Activated T-cell treated with anti-CD3 and anti-CD28 coated beads, Interleukin-2, amount 50 U/mL, for 48 hours (primary cell): ENCODE results near the gene PRSS27.
"Not testable (repeated sequence)": the region's sequence is repeated elsewhere in the genome, so short reads cannot be mapped to it uniquely, and the experiment has no call there.

Experiments
- DNase-seq, 2 experiments: peaks; one replicate each; pipeline ENCODE4 v3.0.0-alpha.2; 2020

The PRSS27 gene

DNA sequence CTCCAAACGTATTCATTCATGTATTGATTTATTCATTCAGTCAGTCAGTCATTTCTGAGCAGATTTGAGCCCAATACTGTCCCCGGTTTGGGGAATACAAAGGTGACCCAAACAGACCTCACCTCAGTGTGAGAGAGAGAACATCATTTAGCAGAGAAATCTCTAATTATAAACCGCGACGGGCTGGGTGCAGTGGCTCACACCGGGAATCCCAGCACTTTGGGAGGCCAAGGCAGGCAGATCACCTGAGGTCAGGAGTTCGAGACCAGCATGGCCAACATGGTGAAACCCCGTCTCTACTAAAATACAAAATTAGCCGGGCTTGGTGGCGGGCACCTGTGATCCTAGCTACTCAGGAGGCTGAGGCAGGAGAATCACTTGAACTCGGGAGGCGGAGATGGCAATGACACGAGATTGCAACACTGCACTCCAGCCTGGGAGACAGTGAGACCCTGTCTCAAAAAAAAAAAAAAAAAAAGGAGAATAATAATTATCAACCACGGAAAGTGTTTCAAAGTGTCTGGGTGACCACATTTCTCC lies 1.7 kb upstream of the PRSS27 start:
- DNase-seq = not testable (repeated sequence)

- peak; percentile 93 to 94 for DNase-seq
These were observed 952 bp upstream of the PRSS27 start for GRCh38 chr16:2720719-2721633.

GRCh38 chr16:2719328-2720063 lies 528 bp downstream of the PRSS27 start:
- no peak for DNase-seq

DNA sequence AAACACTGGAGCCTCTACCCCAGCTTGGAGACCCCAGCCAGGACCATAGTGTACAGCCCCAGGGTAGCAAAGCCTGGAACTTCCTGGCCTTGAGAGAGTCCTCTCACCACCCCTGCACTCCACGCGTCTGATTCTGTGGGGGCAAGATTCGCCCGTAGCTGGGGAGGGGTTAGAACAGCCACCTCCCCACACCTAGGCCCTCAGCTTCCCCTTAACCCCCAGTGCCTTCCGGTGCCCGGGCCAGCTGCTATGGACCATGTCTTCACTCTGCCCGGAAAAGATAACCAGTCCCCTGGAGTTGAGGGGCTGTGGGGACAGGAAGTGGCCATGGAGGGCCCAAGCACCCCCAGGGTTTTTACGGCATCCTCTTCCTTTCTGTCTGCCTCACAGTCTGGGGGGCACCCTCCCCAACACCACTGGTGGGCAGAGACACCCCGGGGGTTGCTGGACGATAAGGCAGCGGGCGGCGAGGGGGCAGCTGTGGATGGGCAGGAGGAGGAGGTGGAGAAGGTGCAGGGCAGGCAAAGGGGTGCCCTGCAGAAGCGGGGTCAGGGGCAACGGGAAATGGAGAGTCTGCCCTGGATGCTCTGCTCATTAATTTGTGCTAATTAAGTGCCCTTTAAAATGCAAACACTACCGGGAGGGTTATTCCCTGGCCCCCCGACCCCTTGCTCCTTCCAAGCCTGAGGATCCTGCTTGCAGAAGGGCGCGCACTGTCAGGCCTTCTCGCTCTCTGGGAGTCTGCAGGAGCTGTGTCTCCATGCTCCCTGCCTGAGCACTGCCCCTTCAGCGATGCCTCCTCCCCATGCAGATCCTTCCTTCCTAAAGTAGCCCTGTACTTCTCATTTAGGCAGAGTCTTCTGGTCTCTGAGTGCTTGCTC lies 2.4 kb downstream of the PRSS27 start:
- DNase-seq = no peak

DNA sequence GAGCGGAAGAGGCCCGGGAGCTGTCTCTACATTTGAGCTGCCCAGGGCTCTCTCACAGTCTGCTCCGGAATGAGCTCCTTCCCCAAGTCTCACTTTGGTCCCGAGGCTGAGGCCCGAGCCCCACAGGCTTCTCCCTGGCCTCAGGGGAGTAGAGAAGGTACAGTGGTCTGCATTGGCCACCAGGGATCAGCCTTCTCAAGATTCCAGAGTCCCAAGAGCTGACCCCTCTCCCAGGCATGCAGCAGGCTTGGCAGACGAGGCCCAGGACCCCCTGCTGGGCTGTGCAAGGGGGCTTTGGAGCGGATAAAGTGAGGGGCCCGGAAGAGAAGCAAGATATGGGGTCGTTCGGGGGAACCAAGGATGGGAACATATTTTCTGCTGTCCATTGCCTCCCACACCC lies 3.1 kb downstream of the PRSS27 start:
- DNase-seq = no peak

DNA sequence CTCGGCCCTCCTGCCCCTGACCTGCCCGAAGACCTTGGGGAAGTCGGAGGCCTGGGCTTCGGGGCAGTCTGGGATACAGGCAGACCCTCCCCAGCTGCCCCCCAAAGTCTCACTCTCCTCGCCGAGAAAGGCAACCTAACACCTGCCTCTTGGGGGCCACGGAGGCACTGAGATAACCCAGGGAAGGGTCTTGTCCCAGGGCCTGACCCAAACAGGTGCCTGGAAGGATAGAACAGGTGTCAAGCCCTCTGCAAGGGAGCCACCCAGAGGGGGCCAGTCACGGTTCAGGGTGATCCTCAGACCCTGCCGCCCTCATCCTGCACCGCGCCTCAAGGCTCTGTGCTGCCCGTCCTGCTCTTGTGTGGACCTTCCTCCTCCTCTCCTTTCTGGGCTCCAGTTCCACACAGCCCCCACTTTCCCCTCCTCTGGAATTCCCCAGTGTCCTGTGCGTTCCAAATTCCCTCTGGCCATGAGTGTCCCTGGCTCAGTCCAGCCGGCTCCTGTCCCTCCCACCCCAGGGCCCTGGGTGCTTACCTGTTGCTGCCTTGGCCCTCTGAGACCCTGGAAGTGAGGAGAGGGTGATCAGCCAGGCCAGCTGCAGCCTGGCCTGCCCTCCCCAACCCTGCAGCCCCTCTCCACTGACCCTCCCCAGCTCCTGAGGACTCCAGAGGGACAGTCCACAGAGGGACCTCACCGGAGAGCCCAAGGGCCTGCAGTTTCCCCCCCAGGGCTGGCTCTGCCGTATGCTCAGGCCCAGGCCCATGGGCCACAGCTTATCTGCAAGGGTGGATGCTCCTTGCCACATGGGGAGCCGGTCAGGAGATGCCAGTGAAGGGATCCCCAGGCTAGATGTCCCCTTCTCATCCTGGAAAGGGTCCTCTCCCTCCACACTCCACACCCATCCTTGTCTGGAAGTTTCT lies 3.8 kb downstream of the PRSS27 start:
- no peak for DNase-seq

DNA sequence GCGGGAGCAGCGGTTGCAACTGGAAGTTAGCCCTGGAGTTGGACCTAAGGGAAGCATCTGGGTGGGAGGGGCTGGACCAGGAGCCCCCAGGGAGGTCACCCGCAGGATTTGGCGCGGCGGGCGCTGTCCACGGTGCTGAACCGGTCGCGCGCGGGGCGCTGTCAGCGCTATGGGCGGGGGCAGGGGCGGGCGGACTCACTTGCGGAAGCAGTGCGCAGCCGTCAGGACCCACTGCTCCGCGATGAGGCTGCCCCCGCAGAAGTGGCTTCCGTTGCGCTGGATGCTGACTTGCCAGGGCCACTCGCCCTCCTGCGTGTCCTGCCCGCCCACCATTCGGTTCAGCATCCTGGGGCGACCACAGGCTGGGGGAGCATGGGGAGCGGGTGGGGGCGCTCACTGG lies 4.5 kb downstream of the PRSS27 start:
- DNase-seq = peak; percentile 85 to 87

DNA sequence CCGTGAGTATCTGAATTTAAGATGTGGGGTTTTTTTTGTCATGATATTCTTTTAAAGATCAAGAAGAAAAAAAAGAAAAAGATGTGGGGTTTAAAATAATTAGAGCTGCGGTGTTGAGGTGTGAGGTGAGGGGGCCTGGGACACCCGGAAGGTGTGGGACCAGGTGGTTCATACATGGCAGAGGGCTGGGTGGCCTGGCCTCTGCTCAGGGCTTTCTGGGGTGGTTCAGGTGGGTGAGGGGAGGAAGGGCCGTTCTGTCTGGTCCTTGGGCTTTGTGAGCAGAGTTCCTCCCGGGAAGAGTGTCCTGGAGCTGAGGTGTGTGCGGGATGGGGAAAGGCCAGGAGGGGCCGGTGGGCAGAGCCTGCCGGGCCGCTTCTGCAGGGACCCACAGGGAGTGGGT lies 5.0 kb downstream of the PRSS27 start:
- DNase-seq = no peak

DNA sequence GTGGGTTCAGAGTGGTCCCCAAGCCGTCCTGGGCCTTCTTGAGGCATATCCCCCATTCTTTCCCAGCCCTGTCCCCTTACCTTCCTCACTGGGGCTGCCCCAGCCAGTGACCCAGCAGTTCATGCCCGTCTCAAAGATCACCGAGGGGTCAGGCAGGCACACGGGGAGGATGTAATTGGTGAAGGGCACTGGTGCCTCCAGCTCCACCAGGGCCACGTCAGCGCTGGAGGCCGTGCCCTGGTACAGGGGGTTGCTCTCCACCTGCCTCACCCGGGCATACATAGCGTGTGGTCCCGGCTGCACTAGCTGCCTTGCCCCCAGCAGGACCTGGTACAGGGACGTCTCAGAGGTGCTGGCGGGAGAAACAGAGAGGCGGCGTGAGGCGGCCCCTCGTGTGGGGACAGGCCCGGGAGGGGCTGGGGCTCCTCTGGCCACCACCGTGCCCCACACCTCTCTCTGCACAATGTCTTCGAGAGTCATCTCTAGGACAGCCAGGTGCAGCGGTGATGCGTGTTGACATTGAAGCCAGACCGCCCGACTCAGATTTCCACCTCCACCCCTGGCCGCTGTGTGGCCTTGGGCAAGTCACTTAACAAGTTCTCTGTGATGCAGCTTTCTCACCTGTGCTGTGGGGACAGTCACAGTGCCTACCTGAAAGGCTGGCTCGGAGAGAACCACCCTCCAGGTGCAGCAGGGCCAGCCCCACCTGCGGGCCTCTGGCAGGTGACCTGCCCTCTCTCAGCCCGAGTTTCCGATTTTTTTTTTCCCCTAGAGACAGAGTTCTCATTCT lies 5.8 kb downstream of the PRSS27 start:
- DNase-seq = no peak

DNA sequence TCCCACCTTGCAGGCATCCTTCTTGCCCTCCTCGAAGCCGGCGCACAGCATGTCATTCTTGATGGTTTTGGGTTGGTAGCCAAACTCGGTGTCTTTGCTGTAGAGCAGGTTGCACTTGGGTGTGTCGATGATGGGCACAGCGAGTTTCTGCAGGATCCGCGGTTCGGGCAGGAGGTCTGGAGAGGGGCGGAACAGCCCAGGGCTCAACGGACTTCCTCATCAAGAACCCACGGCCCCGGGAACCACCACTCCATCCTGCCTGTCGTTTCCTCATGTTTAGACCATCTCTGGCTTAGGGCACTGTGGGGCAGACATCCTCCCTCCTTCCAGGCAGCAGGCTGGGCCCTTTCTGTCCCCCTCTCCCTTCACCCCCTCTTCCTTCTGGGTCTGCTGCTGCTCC lies 6.5 kb downstream of the PRSS27 start:
- no peak for DNase-seq

- no peak for DNase-seq
These were observed 7.5 kb downstream of the PRSS27 start for GRCh38 chr16:2712546-2712945.

DNA sequence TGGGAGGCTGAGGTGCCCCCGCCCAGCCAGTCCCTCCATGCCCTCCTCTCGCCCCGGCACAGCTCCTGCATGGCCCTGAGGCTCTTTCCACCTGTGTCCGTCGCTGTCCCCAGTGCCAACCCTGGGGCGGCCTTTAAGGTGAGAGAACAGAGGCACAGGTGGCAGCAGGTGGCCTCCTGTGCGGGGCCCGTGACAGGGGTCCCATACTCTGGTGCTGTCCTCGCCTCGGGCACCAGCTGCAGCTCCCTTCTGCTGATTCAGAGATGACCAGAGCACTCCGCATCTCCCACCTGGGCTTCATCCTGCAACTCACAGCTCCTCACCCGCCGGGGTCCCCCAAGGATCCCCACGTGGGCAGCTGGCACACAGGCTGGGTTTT lies 8.0 kb downstream of the PRSS27 start:
- DNase-seq = no peak

DNA sequence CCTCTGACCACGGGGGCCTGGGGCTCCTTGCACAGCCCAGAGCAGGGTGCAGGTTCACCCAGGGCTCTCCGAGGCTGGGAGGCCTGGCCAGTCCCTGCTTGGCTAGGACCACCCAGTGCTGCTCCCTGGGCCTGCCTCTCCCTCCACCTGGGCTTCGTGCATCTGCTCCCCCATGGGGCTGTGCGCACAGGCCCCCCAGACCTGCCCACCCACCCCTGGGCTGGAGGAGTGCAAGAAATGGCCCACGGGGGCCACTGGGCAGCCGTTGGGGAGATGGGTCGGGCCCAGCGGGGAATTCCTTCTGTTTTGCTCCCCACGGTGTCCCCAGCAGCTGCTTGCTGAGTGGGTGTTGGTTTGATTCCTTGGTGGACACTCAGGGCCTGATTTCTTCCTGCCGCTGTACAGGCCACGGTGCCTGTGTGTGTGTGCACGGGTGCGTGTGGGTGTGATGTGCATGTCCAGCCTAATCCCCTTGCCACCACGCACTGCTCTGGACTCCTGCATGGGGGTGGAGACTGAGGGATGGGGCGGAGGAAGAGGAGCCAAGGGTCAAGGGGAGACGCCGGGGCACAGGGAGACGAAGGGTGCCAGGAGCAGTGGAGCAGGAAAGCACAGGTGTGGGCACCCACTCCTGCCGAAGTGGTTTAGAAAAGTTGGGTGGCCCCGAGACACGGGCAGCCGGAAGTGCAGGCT lies 8.5 kb downstream of the PRSS27 start:
- no peak for DNase-seq

GRCh38 chr16:2710711-2711231 lies 9.3 kb downstream of the PRSS27 start:
- DNase-seq = no peak

GRCh38 chr16:2710021-2710710 lies 9.9 kb downstream of the PRSS27 start:
- DNase-seq = no peak

DNA sequence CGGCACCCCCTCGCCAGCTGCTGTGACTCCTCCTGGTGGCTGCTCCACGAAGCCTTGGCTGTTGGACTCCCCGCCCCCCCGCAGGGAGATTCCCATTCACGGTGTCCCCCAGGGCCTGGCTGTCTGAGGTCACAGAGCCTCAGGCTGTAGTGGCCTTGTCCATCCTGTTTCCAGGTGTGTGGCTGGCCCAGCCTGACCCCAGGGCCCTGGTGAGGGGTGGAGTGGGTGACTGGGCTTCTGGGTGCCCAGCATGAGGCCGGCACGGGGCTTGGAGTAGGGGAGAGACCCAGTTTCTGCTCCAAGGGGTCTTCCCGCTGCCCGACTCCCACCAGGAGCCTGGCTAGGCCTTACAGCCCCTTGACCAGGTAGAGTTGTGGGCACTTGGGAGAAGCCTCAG lies 10.4 kb downstream of the PRSS27 start:
- DNase-seq = no peak

DNA sequence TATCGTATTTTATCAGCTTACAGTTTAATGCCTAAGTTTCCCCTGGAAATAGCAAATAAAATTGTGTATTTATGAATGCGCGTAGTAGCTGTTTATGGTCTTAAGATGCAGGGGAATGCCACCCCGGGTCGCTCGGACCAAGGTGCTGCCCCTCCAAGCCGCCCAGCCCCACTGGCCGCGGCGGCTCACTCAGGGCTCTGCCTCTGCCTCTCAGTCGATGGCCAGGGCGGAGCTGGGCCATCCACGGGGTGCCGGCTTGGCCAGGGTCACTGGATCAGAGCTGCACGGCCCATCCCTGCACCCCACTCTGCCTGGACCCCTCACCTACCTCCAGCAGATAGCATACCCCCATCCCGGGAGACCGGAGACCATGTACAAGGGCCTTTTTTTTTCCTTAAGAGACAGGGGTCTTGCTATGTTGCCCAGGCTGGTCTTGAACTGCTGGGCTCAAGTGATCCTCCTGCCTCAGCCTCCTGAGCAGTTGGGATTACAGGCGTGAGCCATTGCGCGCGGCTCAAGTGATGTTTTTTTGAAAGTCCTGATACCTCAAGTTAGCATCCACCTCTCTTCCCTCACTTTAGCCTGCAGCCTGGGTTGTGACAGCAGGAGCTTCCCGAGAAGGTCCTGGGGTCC lies 11.0 kb downstream of the PRSS27 start:
- DNase-seq = no peak

- no peak for DNase-seq
These were observed 11.8 kb downstream of the PRSS27 start for GRCh38 chr16:2708290-2708639.
